Iris pigment epithelial cell (primary cell): ENCODE measurements around the gene SLC5A4.

Source experiments
- DNase-seq: peaks from one replicate; pipeline ENCODE4 v3.0.0-alpha.2; 2011; ENCODE audit warnings: low read depth

The SLC5A4 gene

DNA sequence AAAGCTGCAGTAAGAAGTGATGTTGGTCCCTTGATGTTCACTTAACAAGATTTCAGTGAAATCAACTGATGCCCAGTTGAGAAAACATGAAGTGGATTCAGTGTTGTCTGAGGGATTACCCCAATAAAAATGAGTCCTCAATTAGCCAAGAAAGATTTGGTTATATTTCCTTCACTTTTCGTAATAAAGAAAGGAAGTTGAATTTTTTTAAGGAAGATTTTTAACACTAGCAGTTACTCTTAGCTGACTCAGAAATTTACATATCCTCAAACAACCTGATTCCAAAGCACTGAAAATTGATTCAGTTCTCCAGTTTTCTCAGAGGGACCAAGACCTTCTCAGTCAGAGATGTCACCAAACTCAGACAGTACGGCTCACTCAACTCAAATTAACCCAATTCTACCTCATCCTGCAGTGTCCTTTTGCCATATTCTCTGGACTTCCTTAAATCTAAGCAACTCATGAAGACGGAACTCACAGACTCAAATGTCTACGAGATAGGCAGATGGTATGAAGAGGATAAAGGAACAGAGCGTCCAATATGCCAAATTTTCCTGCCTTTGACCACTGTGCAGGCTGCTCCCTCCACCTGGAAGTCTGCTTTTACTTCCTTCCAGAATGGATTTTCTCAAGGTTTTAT is 22.8 kb downstream of the SLC5A4 start:
- no peak for DNase-seq

DNA sequence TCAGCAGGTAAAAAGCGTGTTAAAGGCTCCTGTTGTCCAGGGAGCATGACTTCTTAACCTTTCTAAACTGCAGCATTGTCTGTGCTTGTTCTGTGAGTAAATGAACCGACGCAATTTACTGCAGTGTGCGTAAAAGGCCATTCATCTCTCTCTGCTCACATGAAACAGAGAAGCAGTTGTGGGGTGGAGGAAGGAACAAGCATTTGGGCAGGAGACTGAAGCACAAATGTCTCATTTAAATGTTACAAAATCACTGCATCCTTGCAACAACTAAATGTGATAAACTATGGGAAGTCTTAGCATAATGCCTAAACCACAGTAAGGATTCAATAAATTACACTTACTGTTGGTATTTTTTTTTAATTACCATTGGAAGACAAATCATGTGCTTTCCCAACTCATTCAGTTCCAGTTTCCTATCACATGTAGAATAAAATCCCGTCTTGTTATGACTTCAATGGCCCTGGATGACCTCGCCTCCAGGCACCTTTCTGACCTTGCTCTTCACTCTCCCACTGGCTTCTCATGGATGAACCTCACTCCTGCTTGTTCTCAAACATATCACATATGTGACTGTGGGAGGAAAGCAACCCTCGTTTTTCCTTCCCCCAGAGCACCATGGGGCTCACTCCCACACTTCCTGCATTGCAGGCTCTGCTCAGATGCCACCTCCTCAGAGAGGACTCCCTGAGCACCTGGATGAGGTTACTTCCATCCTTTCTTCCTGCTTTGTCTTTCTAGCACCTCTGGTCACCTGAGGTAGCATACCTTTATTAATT is 28.6 kb downstream of the SLC5A4 start:
- DNase-seq: no peak

DNA sequence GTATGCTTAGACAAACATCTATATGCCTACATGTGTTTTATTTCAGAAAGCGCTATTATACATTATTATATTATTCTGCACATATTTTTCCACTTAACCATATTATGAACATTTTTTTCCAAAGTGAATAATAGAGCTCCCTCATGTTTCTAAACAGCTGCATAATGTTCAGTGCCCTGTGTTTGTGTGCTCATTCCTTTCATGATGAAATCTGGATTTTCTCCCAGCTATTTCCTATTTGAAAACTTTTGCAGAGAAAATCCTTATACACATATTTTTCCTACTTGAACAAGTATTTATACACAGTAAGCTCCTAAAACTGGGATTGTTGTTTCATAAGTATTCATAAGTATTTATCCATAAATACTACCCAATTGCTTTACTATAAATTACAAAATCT is 32.2 kb downstream of the SLC5A4 start:
- DNase-seq: no peak

DNA sequence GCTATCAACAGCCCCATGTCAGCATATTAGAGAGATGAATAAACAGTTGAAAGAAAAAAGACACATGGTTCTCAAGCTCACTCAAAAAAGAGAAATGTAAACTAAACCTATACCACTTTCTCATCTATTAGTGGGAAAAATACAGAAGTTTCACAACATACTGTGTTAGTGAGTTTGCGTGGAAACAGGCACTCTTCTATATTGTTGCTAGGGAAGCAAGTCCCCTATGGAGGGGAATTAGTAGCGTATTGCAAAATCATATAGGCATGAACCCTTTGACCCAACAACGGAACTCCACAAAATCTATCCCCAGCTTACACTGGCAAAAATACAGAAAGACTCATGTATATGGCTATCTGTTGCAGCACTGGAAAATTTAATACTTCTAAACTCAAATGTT is 36.1 kb downstream of the SLC5A4 start:
- no peak for DNase-seq

DNA sequence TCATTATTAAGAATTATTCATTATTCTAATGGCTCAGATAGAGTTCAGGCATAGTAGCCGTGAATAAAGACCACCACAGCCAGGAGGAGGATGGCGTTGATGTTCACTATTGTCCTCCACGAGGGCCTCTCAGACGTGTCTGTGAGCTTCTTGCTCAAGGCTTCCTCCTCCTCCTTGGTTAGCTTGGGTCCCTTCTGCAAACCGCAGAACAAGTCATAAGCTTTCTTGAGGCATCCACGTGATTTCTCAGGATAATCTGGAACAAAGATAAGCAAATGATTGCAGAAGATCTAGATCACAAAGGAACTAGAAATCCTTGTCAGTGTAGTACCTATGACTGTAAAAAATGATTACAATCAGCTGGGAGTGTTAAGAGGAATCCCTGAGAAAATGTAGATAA is 36.7 kb downstream of the SLC5A4 start:
- no peak for DNase-seq

DNA sequence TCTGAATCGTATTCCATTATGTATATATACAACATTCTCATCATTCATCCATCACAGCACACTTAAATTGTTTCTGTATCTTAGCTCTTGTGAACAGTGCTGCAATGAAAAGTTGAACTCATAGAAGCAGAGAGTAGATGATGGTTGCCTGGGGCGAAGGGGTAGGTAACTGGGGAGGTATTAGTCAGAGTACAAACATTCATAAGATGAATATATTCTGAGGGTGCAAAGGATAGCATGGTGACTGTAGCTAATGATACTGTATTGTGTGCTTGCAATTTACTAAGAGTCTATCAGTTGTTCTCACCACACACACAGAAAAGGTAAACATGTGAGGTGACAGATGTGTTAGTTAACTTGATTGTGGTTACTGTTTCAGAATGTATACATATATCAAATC is 37.7 kb downstream of the SLC5A4 start:
- DNase-seq: no peak

DNA sequence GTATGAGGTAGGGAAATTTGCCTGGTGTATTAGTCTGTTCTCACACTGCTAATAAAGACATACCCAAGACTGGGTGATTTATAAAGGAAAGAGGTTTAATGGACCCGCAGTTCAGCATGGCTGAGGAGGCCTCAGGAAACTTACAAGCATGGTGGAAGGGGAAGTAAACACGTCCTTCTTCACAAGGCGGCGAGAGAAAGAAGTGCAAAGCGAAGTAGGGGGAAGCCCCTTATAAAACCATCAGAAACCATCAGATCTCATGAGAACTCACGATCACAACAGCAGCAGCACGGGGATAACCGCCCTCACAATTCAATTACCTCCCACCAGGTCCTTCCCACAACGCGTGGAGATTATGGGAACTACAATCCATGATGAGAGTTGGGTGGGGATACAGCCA is 38.2 kb downstream of the SLC5A4 start:
- no peak for DNase-seq

DNA sequence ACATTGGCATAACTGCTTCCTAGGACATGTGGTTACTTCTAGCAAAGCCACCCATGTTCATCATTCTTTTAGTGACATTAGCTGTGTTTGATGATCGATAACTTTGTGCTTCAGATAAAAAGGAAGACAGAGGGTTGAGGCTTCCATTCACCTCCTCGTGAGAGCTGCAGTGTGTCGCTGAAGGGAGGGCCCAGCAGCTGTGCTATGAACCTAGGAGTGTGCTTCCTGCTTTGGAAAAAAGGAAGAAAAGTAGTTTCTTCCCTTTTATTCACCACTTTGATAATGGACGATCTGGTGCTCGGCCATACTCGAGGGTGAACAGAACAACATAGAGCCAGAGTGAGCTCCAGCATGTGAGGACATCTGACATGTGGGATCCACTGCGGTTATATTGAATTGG is 44.1 kb downstream of the SLC5A4 start:
- no peak for DNase-seq

DNA sequence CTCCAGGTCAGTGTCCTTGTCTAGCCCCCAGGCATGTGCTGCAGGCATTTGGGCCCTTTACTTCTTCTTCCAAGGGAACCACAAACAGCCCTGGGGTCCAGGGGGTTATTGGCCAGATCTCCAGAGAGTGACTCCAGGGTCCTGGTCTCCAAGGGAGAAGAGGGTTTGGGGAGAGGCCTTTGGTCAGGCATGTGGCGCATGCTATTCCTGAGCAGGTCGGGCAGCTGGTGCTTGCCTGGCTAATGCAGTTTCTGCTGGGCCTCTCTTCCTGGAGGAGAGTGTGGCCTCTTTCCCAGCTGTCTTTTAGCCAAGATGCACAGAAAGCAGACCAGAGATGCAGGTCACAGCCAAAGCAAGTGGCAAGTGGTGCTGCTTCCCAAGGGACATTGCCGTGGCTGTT is 46.5 kb downstream of the SLC5A4 start:
- no peak for DNase-seq

DNA sequence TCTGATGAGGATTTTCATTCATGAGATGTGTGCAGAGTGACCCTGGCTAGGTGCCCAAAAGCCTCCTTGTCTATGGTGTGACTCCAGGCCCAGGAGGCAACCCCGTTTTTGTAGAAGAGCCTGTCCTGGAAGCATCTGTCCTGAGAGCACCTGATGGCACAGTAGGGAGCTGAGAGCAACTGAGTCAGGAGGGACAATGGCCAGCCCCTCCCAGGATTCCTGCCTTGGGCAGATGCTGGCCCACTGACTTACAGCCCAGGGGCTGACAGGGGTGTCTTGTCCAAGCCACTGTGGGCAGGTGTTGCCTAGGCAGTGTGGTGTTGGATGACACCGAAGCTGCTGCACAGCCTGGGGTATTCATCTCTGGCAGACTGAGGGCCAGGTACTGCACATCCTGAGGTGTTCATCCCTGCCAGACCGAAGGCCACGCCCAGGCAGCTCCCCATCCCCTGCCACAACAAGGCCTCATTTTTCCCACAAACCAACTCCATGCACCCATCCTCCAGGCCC is 47.1 kb downstream of the SLC5A4 start:
- DNase-seq: no peak

DNA sequence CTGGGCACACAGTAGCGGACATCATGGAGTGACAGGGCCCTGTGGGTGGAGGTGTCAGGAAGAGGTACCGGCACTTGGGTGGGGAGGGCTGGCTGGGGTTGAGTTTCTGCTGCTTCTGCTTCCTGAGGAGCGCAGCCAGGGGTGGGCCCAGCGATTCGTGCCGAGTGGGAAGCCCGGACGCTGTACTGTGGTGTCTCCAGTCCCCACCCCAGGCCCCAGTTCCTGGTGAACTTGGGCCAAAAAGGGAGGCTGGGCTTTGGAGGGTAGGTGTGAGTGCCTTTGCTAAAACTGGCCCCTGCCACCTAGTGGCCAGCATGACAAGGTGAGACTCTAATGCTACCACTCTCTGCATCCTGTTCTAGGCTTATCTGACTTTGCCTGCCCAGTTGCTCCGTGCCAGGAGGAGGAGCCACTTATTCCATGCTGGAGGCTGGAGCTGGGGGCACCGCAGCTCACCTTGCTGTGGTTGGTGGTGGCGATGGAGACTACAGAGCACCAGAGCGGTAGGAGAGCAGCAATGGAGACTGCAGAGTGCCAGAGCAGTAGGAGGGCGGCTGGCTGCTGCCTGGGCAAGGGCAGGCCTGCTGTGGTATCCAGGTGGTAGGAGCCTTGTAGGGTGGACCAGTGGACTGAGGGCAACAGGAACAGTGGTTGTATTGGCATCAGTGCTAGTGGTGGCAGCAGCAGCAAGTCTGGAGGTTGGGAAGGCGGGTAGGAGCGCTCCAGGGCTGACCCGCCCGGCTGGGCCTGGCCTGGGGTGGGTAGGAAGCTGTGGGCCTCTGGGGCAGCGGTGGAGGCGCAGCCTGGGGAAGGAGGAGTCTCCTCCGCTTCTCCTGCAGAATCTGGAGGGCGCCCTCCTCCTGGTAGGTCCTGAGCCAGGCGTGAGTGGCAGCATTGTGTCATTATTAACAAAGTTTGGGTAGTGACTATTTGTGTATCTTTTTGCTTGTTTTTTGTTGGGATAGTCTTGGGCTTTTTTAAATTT is 48.1 kb downstream of the SLC5A4 start:
- DNase-seq: peak; percentile 20

DNA sequence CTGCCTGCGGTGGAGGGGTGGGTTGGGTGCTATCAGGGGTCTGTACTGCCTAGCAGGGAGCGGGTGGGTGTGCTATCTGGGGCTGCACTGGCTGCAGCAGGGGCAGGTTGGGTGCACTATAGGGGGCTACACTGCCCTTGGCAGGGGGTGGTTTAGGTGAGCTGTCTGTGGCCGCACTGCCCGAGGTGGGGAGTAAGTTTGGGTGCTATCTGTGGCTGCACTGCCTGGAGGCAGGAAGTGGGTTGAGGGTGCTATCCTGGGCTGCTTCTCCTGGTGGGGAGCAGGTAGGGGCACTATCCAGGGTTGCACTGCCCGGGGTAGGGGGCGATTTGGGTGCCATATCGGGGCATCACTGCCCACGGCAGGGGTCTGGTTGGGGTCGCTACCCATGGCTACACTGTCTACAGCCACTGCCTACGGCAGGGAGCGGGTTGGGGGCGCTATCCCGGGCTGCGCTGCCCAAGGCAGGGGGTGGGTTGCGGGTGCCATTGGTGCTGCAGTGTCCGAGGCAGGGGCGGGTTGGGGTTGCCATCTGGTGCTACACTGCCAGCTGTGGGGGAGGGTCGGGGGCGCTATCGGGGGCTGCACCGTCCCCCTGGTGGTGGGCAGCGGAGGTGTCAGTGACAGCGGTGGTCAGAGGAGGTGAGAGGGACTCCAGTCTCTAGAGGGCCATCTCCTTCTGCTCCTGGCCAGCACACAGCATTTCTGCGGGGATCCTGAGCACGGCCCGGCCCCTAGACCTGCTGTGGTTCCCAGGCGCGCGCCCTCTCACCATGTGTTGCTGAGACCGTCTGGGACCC is 49.0 kb downstream of the SLC5A4 start:
- no peak for DNase-seq

DNA sequence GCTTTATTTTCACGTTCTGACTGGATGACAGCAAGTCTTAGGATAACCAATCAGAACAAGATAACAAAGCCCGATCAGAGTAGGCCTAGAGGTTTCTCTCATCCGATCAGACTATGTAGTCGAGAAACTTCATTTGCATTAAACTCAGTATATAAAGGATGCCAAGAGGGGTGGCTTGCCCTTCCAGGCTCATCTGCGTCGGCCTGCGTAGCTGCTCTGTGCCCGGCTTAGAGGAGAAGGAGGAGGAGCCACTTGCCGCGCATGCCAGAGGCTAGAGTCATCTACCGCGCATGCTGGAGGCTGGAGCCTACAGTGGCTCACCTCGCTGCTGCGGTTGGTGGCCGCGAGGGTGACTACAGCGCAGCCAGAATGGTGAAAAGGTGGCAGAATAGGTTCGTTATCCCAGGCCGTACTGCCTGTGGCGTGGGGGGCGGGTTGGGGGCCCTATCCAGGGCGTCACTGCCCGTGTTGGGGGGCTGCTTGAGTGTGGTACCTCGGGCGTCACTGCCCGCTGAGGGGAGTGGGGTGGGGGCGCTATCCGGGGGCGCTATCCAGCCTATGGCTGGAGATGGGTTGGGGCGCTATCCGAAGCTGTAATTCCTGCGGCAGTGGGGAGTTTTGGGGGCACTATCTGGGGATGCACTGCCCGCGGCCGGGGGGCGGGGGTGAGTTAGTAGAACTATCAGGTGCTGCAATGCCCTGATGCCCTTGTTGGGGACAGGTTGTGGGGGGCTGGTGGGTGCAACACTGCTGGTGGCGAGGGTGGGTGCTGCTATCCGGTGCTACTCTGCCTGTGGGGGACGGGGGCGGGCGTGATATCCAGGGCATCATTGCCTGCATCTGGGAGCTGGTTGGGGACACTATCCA is 50.1 kb downstream of the SLC5A4 start, which contains the start of gene RFPL2:
TSS of gene RFPL2 (minus strand) at position 218 of the 867 bp plus-strand sequence. CDS start 2,622 bp downstream, outside the sequence.
- DNase-seq: peak; percentile 21

DNA sequence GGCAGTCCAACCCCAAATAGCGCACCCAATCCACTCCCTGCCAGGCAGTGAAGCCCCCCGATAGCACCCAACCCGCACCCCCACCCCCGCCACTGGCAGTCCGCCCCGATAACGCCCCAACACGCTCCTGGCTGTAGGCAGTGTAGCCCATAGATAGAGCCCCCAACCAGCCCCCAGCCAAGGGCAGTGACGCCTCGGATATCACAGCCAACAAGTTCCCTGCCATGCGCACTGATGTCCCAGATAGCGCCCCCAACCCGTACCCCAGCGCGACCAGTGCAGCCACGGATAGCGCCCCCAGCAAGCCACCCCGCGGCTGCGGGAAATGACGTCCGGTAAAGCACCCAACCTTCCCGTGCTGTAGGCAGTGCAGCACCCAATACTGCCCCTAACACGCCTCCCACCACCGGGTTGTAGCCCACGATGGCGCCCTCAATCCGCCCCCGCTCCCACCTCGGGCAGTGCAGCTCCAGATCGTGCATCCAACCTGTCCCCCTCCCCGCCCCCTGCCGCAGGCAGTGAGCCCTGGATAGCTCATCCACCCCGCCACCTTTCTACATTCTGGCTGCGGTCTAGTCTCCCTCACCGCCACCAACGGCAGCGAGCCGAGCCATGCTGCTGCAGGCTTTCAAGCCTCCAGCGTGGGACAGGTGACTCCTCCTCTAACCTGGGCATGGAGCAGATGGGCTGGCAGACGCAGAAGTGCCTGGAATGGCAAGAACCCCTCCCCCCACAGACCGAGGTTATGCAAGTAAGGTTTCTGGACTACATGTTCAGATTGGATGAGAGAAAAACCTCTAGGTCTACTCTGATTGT is 50.9 kb downstream of the SLC5A4 start:
- DNase-seq: no peak

DNA sequence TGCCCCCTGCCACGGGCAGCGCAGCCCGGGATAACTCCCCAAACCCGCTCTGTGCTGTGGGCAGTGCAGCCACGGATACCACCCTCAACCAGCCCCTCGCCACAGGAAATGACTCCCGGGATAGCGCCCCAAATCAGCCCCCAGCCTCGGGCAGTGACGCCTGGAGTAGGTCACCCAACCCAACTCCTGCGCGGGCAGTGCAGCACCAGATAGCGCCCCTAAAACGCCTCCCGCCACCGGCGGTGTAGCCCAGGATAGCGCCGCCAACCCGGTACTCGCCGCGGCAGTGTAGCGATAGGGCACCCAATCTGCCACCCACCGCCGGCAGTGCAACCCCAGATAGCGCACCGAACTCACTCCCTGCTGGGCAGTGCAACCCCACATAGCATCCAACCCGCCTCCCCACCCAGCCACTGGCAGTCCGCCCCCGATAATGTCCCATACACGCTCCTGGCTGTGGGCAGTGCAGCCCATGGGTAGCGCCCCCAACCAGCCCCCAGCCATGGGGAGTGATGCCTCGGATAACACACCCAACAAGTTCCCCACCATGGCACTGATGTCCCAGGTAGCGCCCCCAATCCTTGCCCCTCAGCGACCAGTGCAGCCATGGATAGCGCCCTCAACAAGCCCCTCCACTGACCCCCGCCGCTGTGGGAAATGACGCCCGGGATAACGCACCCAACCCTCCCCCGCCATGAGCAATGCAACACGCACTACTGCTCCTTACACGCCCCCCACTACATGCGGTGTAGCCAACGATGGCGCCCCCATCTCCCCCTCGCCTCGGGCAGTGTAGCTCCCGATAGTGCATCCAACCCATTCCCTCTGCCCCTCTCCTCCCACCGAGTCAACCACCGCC is 51.7 kb downstream of the SLC5A4 start:
- no peak for DNase-seq

DNA sequence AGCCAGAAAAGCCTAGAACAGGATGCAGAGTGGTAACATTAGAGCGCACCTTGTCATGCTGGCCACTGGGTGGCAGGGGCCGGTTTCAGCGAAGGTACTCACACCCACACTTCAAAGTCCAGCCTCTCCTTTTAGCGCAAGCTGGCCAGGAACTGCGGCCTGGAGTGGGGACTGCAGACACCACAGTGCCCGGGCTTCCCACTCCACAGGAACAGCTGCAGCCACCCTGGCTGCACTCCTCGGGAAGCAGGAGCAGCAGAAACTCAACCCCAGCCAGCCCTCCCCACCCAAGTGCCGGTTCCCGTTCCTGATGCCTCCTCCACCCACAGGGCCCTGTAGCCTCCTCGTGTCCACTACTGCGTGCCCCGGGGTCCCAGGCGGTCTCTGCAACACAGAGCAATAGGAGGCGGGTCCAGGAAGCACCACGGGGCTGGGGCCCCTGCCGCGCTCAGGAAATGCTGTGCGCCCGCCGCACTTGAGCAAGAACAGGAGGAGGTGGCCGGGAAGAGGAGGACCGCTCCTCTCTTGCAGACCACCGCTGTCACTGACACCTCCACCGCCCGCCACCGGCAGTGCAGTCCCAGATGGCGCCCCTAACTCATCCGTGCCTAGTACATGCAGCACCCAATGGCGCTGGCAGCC is 52.5 kb downstream of the SLC5A4 start:
- peak; percentile 34 for DNase-seq

DNA sequence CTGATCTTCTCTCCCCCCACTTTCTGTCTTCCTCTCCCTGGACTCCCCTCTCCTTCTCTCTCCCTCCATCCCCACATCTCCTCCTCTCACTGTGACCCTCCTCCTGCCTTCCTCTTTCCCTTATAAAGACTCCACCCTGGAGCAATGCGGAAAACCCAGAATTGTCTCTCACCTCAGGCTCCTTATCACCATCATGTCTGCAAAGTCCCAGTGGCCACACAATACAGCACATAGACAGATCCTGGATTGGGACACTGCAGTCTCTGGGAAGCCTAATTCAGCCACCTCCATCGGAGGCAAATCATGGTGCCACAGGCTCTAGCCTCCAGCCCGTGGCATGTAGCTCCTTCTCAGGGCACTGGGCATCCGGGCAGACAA is 53.0 kb downstream of the SLC5A4 start:
- DNase-seq: no peak

DNA sequence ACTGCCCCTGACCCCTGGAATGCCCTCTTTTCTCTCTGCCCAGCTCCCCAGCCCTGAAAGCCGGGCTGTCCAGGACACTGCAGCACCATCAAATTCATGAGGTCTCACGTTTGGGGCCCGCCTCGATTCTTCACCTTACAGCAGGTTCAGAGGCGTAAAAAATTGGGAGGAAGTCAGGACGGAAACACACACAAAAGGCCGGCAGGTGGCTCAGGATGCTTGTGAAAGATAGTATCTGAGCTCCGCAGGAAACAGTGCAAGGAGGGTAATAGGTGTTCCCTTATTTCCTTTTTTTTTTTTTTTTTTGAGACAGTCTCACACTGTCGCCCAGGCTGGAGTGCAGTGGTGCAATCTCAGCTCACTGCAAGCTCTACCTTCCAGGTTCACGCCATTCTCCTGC is 54.4 kb downstream of the SLC5A4 start:
- no peak for DNase-seq
